SK-MEL-5 (cell line): ENCODE results near the gene CDCA4. TPM values are rescaled to one million over a fixed set of nuclear protein-coding genes. Genes with fewer than 3 reads are reported as not detected.

Experiments used
- total RNA-seq: library from RNA; depleted of rRNA; stranded (reverse); fragments of >200 nt; shearing (Covaris generic); gene quantifications from 2 replicates; pipeline ENCODE4 v1.2.3, GENCODE V29; 2014; rRNA removed

The CDCA4 gene
- total RNA-seq, 1 experiment from 2014 or later: 90.8 TPM

Other genes starting within 250 kb of the CDCA4 start
- 108 and 119 TPM in 2 replicates for gene AKT1, start 225.3 kb downstream of the CDCA4 start, total RNA-seq
- gene ZBTB42, start 220.0 kb downstream of the CDCA4 start, total RNA-seq: 5.2 and 5.4 TPM in 2 replicates
- gene CEP170B, start 155.8 kb downstream of the CDCA4 start, total RNA-seq: 20.2 and 20.4 TPM in 2 replicates
- gene PLD4, start 96.2 kb downstream of the CDCA4 start, total RNA-seq: not detected in 2 replicates
- 12.3 and 13.3 TPM in 2 replicates for gene AHNAK2, start 42.7 kb downstream of the CDCA4 start, total RNA-seq
- 11.8 and 13.6 TPM in 2 replicates for gene CLBA1, start 35.3 kb downstream of the CDCA4 start, total RNA-seq
- not detected in 2 replicates for gene GPR132, start 44.3 kb upstream of the CDCA4 start, total RNA-seq
- gene JAG2, start 147.7 kb upstream of the CDCA4 start, total RNA-seq: 1.3 TPM in 2 replicates
- 35.2 and 37.4 TPM in 2 replicates for gene NUDT14, start 160.2 kb upstream of the CDCA4 start, total RNA-seq
- 35.1 and 38.2 TPM in 2 replicates for gene BTBD6, start 227.4 kb upstream of the CDCA4 start, total RNA-seq